Neural cell (in vitro differentiated cells): ENCODE data around the gene SH3GL2. TPM values are rescaled to one million over a fixed set of nuclear protein-coding genes. Genes with fewer than 3 reads are reported as not detected.

ENCODE experiments used
- H2AFZ ChIP-seq: fragments of 200-600, 300-800 bp; sonication (generic), shearing (Covaris generic); 2 replicates; pipeline ENCODE4 v1.6.0; 2014; ENCODE audit warnings: low read depth, mild to moderate bottlenecking, antibody characterized with exemption, low read length, moderate library complexity
- H3F3A ChIP-seq: fragments of 200-600 bp; shearing (Covaris generic); 2 replicates; pipeline ENCODE4 v1.6.1; 2016; ENCODE audit warnings: mild to moderate bottlenecking, moderate library complexity, mixed read lengths, antibody characterized with exemption, low read length; ENCODE audit not compliant: insufficient read depth, poor library complexity, severe bottlenecking
- H3K27ac ChIP-seq: fragments of 200-600, 300-800 bp; sonication (generic), shearing (Covaris generic); 2 replicates; pipeline ENCODE4 v1.5.1; 2014; ENCODE audit warnings: mild to moderate bottlenecking, low read length, moderate library complexity
- H3K27me3 ChIP-seq: fragments of 300-800, 200-600 bp; sonication (generic), shearing (Covaris generic); 2 replicates; pipeline ENCODE4 v1.6.0; 2014; ENCODE audit warnings: mild to moderate bottlenecking, low read depth, low read length, moderate library complexity; ENCODE audit not compliant: insufficient read depth
- H3K36me3 ChIP-seq: fragments of 300-800, 200-600 bp; sonication (generic), shearing (Covaris generic); 2 replicates; pipeline ENCODE4 v1.5.1; 2014; ENCODE audit warnings: mild to moderate bottlenecking, antibody characterized with exemption, low read length, moderate library complexity; ENCODE audit not compliant: insufficient read depth
- H3K4me2 ChIP-seq: fragments of 300-800, 200-600 bp; sonication (generic), shearing (Covaris generic); 2 replicates; pipeline ENCODE4 v1.6.0; 2014; ENCODE audit warnings: mild to moderate bottlenecking, low read length
- H3K4me3 ChIP-seq: fragments of 300-800, 200-600 bp; sonication (generic), shearing (Covaris generic); 2 replicates; pipeline ENCODE4 v1.5.1; 2014; ENCODE audit warnings: mild to moderate bottlenecking, low read length, moderate library complexity
- H3K79me2 ChIP-seq: fragments of 200-600 bp; shearing (Covaris generic); replicated peaks from 2 replicates; pipeline ENCODE4 v1.6.0; 2014; ENCODE audit warnings: mild to moderate bottlenecking, low read length, moderate library complexity; ENCODE audit not compliant: insufficient read depth
- H3K9ac ChIP-seq: fragments of 300-800, 200-600 bp; sonication (generic), shearing (Covaris generic); 2 replicates; pipeline ENCODE4 v1.6.1; 2016; ENCODE audit warnings: mild to moderate bottlenecking, low read length, mixed read lengths
- H3K9me2 ChIP-seq: fragments of 200-600 bp; shearing (Covaris generic); 2 replicates; pipeline ENCODE4 v1.6.1; 2016; ENCODE audit warnings: mild to moderate bottlenecking, low read length, mixed read lengths; ENCODE audit not compliant: insufficient read depth
- H3K9me3 ChIP-seq: fragments of 200-600, 300-800 bp; sonication (generic), shearing (Covaris generic); 2 replicates; pipeline ENCODE4 v1.6.1; 2016; ENCODE audit warnings: mild to moderate bottlenecking, mixed run types, low read length, moderate library complexity, mixed read lengths
- H4K20me1 ChIP-seq: fragments of 200-600 bp; shearing (Covaris generic); 2 replicates; pipeline ENCODE4 v1.6.1; 2016; ENCODE audit warnings: mild to moderate bottlenecking, mixed run types; ENCODE audit not compliant: insufficient read depth
- CTCF ChIP-seq: fragments of 450-650 bp; IDR thresholded peaks from 2 replicates; pipeline ENCODE4 v1.5.1; 2014; ENCODE audit warnings: antibody characterized with exemption, mild to moderate bottlenecking, moderate library complexity; ENCODE audit not compliant: poor library complexity, severe bottlenecking
- EP300 ChIP-seq: fragments of 450-650 bp; conservative IDR thresholded peaks from 2 replicates; pipeline ENCODE4 v1.6.1; 2014; ENCODE audit warnings: antibody characterized with exemption, mild to moderate bottlenecking, moderate library complexity; ENCODE audit not compliant: poor library complexity, severe bottlenecking
- EZH2 ChIP-seq: fragments of 200-600, 300-800 bp; shearing (Covaris generic), sonication (generic); IDR thresholded peaks from 2 replicates; pipeline ENCODE4 v1.6.1; 2014; ENCODE audit warnings: antibody characterized with exemption, low read length, borderline replicate concordance, mild to moderate bottlenecking; ENCODE audit not compliant: insufficient read depth, poor library complexity, severe bottlenecking
- MXI1 ChIP-seq: fragments of 450-650 bp; conservative IDR thresholded peaks from 2 replicates; pipeline ENCODE4 v1.6.1; 2014; ENCODE audit warnings: antibody characterized with exemption, mild to moderate bottlenecking; ENCODE audit not compliant: poor library complexity, severe bottlenecking
- POLR2AphosphoS5 ChIP-seq: IDR thresholded peaks from 2 replicates; pipeline ENCODE4 v1.6.1; 2012
- RAD21 ChIP-seq: fragments of 450-650 bp; conservative IDR thresholded peaks from 2 replicates; pipeline ENCODE4 v1.6.1; 2014; ENCODE audit warnings: antibody characterized with exemption, mild to moderate bottlenecking, moderate library complexity
- REST ChIP-seq: IDR thresholded peaks from 2 replicates; pipeline ENCODE4 v1.6.1; 2012; ENCODE audit warnings: borderline replicate concordance
- SMC3 ChIP-seq: fragments of 450-650 bp; conservative IDR thresholded peaks from 2 replicates; pipeline ENCODE4 v1.6.1; 2014; ENCODE audit warnings: antibody characterized with exemption, mild to moderate bottlenecking, moderate library complexity; ENCODE audit not compliant: poor library complexity
- TAF1 ChIP-seq: IDR thresholded peaks from 2 replicates; pipeline ENCODE4 v1.6.1; 2012; ENCODE audit warnings: low read depth
- polyA plus RNA-seq: library from polyadenylated mRNA; depleted of rRNA; stranded (reverse); fragments of >200 nt; gene quantifications from 2 replicates; pipeline ENCODE4 v1.2.3, GENCODE V29; 2014

The SH3GL2 gene
- polyA plus RNA-seq, 1 donor from 2014 or later, result 13.5 TPM

- no peak for TF ChIP-seq MXI1
- TF ChIP-seq EZH2, result no peak
- TF ChIP-seq CTCF, result no peak
- no peak for TF ChIP-seq SMC3
- TF ChIP-seq POLR2AphosphoS5, result no peak
- TF ChIP-seq RAD21, result no peak
- TF ChIP-seq EP300, result no peak
- TF ChIP-seq REST, result no peak
- TF ChIP-seq TAF1, result no peak
- Histone ChIP-seq H3K36me3 (no peaks in the 10 kb centered on the region), H3K9me2 (no peaks in the 10 kb centered on the region), H3K79me2 (no peaks in the 10 kb centered on the region), H3K4me2 (no peak overlapping the region), H3K9me3 (no peaks in the 10 kb centered on the region), H3F3A (no peaks in the 10 kb centered on the region), H2AFZ (no peak overlapping the region), H3K4me3 (no peak overlapping the region), H3K27ac (no peak overlapping the region), H4K20me1 (no peaks in the 10 kb centered on the region), H3K27me3 (no peaks in the 10 kb centered on the region), H3K9ac (no peak overlapping the region)
These were observed 42.8 kb upstream of the SH3GL2 start for GRCh38 chr9:17536027-17536426.

- Histone ChIP-seq H3K27me3 (no peaks in the 10 kb centered on the region), H2AFZ (no peak overlapping the region), H3K9me3 (no peaks in the 10 kb centered on the region), H3K27ac (no peak overlapping the region), H3K4me3 (no peak overlapping the region), H3K4me2 (no peak overlapping the region), H3K36me3 (no peaks in the 10 kb centered on the region), H4K20me1 (no peaks in the 10 kb centered on the region), H3K9me2 (no peaks in the 10 kb centered on the region), H3F3A (no peaks in the 10 kb centered on the region), H3K79me2 (no peaks in the 10 kb centered on the region), H3K9ac (no peak overlapping the region)
- TF ChIP-seq POLR2AphosphoS5 (no peak), EZH2 (no peak), RAD21 (no peak), EP300 (no peak), TAF1 (no peak), REST (no peak), SMC3 (no peak), CTCF (no peak), MXI1 (no peak)
These were observed 27.8 kb upstream of the SH3GL2 start for GRCh38 chr9:17551023-17551422.
